T-helper 1 cell treated with Interleukin-12 subunit alpha and Interleukin-12 subunit beta and Interleukin-4 antibody, amounts not matched to agents 30 ng/mL and 1 ng/mL, for 36 hours (primary cell): Measurements from ENCODE around the gene SPDYC. TPM values are rescaled to one million over a fixed set of nuclear protein-coding genes. Genes with fewer than 3 reads are reported as not detected.
"Not testable (repeated sequence)": the region's sequence is repeated elsewhere in the genome, so short reads cannot be mapped to it uniquely, and the experiment has no call there.

Experiments
- intact Hi-C: fragments of 100-400 bp; cut with micrococcal nuclease; formaldehyde crosslinking; loops from one replicate; pipeline ENCODE4 v1.15.1; 2024
- total RNA-seq: library from RNA; stranded (reverse); gene quantifications from 2 replicates; pipeline ENCODE4 v1.2.3, GENCODE V29; 2022

Gene SPDYC
- total RNA-seq, 1 donor from 2014 or later, result not detected

DNA sequence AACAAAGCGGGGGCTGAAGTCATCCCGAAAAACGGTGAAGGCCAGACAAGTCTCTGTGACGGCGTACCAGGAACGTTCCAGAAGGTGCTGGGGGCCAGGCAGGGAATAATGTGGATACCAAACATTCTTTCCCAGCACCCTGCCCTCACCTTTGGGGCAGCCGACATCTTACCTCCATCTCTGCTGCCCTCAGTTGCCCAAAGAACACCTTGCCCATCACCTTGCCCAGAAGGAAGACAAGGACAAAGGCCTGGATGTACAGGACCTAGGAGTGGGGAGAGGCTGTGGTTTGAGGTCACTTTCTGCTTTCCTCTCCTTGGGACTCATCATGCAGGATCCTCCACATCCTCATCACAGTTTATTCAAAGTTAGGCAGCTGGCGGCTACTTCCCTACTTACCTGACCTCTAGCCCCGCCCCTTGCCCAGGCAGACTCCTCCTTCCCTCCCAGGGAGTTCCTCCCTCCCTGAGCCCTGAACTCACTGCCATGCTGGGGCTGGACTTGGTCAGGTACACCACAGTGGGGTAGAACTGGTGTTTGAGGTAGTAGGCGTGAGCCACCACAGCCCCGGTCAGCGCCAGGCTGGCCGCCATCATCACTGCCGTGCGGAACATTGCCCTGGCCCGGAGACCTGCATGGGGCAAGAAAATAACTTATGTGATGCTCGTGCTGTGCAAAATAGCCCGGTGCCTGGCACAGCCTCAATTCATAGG, 36.9 kb upstream of the SPDYC start:
- intact Hi-C loops, result loop anchor here (5.0 kb wide), 1 partner anchor 394 kb away; the partner anchor contains the start of gene SCYL1

DNA sequence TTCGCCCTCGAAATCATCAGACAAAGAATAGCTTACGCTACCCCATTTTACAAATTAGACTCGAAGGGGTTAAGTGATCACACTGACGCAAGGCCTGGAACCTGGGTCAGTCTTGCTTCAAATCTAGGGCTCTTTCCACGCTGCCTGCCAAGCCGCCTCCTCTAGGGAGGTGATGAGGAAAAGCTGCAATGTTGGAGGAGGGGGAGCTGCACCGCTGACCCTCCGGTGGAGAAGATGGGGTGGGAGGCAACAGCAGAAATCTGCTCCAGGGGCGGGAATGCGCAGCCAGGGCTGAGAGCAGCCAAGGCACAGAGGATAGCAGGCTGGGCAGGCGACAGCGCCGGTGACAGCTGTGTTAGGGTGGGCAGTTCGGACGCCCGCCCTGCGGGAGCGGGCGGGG, 36.3 kb upstream of the SPDYC start:
- intact Hi-C loops, result loop anchor here (1.0 to 5.0 kb wide), 4 partner anchors 11 to 394 kb away; partner anchors contain the start of genes ATG2A, FAU, MRPL49 and POLA2

DNA sequence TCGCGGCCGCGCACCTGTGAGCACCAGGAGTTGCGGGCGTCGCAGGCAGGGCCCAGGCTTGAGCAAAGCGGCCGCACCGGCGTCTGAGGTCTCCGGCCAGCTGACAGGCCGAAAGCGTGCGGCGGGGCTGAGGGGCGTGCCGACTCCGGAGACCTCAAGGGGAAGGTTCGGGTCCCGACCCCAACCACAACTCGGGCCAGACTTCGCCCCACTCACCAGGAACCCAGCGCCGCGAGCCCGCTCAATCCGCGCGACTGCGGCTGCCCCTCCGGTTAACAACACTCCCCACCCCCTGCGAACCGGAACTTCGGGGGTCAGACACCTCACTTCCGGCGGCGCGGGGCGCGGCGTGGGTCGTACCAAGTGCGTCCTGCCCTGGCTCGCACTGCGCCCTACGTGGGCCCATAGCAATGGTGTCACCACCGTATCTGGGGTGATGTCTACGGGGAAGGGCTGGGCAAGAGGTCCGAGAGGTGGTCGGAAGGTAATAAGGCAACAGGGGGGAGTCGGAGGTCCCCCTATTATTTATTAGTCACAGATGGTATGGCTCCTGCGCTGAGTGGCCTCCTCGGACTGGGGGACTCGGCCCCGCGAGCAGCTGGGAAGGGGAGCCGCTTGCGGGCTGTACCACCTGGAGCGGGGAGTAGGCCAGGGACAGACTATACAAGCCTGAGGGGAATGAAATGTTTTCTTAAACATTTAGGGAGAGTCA, 35.6 kb upstream of the SPDYC start, which contains the start of gene SYVN1:
SYVN1 (minus strand) TSS at position 280 of the 712 bp plus-strand sequence. CDS start 918 bp downstream, outside the sequence.
- intact Hi-C loops, result loop anchor here (1.0 to 5.0 kb wide), 4 partner anchors 12 to 393 kb away; partner anchors contain the start of genes ATG2A, FAU, MRPL49 and POLA2

DNA sequence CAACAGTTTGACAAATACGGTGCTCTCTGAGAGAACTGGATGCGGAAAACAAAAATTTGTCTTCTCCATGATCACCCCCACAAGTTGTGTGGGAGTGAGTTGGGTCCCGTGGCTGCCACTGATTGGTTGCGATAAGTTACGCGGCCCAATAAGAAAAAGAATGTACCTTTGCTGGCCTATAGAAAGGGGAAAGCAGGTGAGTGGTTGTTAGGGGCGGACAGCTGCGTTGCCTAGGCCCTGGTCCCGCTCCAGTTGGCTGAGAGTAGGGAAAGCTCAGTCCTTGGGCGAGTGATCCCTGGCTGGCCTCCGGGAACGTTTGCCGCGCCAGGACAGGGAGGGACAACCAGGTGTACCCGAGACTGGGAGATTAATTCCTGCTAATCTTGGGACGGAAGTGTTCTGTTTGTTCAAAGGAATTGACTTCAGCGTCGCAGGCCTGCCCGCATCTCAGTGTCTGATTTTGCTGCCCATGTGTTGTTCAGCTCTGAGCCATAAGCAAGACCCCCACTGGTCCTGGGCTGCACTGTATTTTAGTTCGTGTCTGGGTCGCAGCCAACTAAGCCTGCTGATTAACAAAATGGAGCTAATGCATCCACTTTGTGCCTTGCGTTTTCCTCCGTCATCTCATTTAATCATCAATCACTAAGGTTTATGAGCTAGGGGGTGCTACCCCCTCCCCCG, 34.9 kb upstream of the SPDYC start:
- intact Hi-C loops, result loop anchor here (1.0 to 5.0 kb wide), 12 partner anchors 13 to 392 kb away; partner anchors contain the start of genes ATG2A, CAPN1, DPF2 and FAU

DNA sequence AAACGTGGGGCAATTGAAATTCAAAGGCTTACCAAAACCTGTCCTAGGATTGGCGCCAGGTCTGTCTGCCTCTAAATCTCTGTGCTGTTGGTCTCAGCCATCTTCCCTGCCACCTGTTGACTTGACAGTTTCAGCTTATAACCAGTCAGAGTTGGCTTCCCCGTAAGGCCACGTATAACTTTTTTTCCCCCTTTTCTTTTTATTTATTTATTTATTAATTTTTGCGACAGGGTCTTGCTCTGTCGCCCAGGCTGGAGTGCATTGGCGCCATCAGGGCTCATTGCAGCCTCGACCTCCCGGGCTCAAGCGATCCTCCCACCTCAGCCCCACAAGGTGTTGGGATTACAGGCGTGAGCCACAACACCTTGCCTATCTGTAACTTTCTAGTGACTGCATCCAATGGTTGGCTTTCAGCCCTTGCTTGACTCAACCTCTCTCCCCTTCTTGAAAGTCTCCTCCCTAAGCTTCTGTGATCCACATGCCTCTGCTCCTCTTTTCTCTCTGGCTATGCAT, 34.3 kb upstream of the SPDYC start:
- intact Hi-C loops, result loop anchor here (1.0 to 5.0 kb wide), 10 partner anchors 18 to 357 kb away; partner anchors contain the start of genes ATG2A, CAPN1, DPF2 and POLA2

DNA sequence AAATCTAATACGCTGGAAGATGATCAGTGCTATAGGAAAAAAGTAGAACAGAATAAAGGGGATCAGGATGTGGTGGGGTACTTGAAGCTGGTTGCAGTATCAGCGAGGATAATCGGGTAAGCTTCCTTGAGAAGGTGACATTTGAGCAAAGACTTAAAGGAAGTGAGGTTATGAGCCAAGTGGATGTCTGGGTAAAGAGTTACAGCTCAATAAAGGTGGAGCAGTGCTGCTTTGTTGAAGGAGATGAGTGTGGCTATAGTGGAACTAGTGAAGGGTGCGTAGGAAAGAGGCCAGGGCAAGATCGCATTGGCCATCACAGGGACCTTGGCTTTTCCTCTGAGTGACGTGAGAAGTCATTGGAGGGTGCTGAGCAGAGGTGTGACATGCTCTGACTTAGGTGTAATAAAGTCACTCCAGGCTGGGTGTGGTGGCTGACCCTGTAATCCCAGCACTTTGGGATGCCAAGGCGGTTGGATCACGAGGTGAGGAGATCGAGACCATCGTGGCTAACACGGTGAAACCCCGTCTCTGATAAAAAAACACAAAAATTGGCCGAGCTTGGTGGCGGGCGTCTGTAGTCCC, 33.4 kb upstream of the SPDYC start:
- intact Hi-C loops, result loop anchor here (5.0 kb wide), 1 partner anchor 196 kb away; the partner anchor contains the start of gene DPF2

DNA sequence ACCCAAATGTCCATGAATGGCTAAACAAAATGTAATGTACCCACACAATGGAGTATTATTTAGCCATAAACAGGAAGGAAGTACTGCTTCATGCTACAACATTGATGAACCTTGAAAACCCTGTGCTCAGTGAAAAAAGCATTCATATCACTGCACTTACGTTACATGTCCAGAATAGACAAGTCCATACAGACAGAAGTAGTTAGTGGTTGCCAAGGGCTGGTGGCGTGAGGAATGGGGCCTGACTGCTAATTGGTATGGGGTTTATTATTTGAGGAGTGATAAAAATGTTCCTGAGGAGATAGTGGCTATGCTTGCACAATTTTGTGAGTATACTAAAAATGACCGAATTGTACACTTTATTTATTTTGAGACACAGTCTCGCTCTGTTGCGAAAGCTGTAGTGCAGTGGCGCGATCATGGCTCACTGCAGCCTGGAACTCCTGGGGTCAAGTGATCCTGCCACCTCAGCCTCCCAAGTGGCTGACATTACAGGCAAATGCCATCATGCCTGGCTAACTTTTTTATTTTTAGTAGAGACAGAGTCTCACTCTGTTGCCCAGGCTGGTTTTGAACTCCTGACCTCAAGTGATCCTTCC, 28.0 kb upstream of the SPDYC start:
- intact Hi-C loops, result no loop called here

DNA sequence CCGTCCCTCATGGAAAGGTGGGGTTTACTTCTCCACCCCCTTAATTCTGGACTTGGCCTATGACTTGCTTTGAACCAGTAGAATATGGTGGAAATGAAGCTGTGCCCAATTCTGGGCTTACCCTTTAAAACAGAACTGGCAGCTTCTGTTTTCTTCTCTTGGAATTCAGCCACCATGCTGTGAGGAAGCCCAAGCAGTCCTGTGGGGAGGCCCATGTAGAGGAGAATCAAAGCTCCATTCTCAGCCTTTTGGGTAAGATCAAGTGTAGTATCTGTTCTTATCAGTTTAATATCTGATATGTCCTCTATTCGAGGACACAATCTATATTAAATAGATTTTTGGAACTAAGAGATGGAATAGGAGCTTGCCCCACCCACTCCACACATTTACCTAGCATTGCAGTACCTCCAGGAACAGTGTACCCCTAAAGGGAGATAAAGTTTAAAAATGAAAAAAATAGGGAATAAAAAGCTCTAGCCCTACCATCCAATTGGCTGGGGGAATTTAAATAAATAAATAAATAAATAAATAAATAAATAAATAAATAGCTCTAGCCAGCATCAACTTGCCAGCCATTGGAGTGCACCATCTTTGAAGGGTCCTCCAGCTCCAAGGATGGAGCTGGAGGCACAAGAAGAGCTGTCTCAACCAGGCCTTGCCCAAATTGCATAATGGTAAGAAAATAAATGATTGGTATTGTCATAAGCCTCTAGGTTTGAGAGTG, 22.5 kb upstream of the SPDYC start:
- intact Hi-C loops, result no loop called here

DNA sequence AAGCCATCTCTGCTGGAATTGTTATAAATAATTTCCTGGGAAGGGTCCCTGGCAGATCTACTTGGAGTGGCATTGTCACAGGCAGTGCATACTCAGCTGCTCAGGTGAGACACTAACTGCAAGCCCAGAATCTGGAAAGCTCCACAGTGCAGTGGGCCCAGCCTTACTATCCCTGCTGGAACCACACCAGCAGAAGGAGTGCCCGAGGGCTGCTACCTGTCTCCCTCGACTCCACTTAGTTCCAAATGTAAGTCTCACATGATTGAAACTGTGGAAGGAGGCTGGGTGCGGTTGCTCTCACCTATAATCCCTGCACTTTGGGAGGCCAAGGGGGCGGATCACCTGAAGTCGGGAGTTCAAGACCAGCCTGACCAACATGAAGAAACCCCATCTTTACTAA, 21.4 kb upstream of the SPDYC start:
- intact Hi-C loops, result no loop called here

DNA sequence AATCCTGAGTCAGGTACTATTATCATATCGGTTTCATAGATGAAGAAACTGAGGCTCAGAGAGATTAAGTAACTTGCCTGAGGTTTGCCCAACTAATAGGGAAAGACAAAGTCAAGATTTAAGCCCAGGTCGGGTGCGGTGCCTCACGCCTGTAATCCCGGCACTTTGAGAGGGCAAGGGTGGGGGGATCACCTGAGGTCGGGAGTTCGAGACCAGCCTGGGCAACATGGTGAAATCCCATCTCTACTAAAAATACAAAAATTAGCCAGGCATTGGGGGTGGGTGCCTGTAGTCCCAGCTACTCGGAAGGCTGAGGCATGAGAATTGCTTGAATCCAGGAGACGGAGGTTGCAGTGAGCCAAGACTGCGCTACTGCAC, 19.9 kb upstream of the SPDYC start:
- intact Hi-C loops, result not testable (repeated sequence)

DNA sequence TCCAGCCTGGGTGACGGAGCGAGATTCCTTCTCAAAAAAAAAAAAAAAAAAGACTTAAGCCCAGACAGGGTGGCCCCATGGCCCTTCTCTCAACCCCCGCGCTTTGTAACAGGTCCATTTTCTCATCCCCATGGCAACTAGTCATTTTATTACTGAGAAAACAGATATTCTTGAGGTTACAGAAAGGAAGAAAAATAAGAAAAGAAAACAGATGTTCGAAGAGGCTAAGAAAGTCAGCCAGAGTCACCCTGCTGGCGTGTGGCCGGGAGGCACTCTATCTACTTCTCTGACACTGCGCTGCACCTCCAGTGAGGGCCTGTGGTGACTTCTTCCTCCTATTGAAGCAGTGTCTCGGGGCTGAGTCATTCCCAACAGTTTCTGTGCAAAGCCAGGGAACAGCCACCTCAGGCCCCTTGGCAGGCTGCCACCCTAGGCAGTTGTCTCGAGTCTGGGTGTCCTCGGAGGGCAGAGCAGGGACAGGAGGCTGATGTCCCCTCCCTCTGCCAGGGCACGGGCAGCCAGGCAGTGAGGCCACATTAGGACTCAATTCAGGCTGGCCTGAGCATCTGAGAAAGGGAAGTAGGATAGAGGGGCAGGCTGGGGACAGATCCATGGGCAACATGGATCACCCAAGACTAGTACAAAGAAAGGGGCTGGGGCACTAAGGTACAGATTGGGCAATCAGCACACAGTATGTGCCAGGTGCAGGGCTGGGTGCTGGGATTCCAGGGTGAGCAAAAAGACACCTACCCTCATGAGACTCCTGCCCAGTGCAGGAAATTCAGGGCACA, 19.3 kb upstream of the SPDYC start:
- intact Hi-C loops, result no loop called here

DNA sequence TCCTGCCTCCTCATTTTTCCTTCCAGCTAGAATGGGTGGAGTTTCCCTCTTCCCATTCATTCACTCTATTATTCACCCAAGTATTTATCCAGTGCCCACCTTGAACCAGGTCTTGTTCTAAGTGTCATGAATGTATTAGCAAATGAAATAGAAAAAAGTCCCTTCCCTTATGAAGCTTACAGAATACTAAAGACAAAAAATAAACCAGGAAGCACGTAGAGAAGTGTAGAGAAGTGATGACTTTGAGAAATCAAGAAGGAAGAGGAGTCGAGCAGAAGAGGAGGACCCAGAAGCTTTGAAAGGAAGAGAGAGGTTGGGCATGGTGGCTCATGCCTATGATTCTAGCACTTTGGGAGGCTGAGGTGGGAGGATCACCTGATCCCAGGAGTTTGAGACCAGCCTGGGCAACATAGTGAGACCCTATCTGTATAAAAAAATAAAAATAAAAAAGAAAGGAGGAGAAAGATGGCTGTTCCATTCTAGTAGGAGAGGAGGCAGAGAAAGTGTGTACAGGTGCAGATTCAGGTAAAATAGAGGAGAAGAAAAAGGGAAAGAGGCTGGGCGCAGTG, 18.6 kb upstream of the SPDYC start:
- intact Hi-C loops, result no loop called here

DNA sequence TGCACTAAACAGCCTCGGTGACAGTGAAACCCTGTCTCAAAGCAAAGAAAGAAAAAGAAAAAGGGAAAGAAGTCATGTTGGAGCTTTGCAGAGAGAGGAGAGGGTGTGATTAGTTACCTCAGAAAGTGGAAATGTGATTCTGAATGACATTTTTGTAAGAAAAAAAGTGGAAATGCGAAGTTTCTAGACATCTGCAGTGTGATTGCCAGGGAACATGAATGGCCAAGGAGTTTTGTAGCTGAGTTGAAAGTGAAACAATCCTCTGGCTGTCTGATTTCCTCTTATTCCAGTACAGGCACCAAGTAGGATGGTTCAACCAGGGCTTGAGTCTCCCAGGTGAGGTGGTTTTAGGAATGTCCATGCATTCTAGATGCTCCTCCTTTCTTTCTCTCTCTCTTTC, 17.9 kb upstream of the SPDYC start:
- intact Hi-C loops, result no loop called here

DNA sequence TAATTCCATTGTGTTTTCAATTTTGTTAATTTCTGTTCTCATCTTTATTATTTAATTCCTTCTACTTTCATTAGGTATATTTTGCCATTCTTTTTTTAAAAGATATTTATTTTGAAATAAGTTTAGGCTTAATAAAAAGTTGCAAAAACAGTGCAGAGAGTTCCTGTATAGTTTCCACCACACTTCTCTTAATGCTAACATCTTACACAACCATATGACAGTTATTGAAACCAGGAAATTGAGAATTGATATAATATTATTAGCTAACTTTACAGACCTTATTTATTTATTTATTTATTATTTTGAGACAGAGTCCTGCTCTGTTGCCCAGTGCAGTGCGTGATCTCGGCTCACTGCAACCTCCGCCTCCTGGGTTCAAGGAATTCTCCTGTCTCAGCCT, 13.8 kb upstream of the SPDYC start:
- intact Hi-C loops, result no loop called here

DNA sequence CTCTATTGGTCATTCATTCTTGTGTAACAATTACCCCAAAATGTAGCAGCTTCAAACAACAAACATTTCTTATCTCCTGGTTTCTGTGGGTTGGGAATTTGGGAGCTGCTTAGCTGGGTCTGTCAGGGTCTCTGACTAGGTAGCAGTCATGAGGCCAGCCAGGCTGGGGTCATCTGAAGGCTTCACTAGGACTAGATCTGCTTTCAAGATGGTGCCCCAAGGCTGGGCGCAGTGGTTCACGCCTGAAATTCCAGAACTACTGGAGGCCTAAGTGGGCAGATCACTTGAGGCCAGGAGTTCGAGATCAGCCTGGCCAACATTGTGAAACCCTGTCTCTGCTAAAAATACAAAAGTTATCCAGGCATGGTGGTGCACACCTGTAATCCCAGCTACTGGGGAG, 13.1 kb upstream of the SPDYC start:
- intact Hi-C loops, result no loop called here

DNA sequence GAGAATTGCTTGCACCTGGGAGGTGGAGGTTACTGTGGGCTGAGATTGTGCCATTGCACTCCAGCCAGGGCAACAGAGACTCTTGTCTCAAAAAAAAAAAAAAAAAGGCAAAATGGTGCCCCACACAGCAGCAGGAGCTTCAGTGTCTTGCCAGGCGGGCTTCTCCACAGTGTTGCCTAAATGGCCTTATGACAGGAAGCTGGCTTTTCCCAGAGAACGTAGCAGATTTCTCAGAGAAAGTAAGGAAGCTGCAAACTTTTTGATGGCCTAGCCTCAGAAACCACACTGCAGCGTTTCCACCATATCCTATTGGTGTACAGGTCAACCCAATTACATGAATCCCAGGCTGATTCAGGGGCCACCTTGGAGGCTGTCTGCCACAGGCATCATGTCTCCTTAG, 12.7 kb upstream of the SPDYC start:
- intact Hi-C loops, result no loop called here

DNA sequence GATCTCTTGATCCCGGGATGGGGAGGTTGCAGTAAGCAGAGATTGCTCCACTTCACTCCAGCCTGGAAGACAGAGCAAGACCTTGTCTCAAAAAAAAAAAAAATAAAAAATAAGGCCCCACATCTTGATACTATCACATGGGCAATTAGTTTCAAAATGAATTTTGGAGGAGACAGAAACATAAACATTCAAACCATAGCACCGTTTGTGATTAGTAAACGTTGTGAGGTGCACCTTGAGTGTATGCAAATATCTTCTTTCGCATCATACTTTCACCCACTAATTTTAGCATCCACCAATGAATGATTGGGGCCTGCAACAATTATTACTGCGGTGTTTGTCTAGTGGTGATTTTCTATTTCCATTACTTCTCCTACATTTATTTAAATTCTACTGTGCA, 11.0 kb upstream of the SPDYC start:
- intact Hi-C loops, result no loop called here

DNA sequence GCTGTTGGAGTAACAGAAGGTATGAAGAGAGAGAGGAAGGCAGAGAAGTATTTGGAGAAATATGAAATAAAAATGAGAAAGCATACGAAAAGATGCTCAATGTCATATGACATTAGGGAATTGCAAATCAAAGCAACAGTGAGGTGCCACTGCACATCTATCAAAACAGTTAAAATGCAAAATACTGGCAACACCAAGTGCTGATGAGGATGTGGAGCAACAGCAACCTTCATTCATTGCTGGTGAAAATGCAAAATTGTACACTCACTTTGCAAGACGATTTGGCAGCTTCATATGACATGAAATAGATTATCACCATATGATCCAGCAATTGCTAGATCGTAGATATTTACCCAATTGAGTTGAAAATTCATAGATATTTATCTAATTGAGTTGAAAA, 9.4 kb upstream of the SPDYC start:
- intact Hi-C loops, result no loop called here

DNA sequence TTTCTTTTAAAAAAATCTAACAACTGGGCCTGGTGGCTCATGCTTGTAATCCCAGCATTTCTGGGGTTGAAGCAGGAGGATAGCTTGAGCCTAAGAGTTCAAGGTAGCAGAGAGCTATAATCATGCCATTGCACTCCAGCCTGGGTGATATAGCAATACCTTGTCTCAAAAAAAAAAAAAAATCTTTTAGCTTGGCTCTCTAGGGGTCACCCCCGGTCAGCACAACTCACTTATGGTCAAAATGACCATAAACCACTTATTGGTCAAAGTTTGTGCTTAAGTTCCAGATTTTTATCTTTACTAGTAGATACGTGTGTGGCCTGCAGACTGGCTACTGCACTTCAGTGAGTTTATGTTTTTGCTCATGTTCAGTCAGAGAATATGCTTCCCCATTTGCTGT, 6.3 kb upstream of the SPDYC start:
- intact Hi-C loops, result no loop called here
